Fibroblast of peridontal ligament (primary cell): Measurements from ENCODE around the gene LTV1.

Experiments
- DNase-seq: peaks from one replicate; pipeline ENCODE4 v3.0.0-alpha.2; 2010; ENCODE audit errors: extremely low read depth

The LTV1 gene

GRCh38 chr6:143885116-143885515 is 42.0 kb downstream of the LTV1 start:
- no peak for DNase-seq

DNA sequence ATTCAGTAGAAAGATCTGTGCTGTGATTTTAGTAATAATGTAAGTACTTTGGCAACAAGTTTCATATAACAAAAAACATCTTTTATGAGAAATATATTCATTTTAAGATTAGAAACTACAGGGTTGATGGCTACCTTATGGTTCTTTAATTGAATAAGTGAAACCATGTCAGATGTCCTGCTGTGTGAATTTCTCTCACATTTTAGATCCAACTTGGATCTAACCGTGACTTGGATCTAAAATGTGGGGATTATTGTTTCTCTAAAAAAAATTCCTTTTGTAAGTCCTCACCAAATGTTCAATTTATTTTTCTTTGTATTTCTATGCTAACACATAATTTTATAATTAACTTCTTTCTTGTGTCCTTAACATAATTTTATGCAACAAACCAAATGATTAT is 51.5 kb downstream of the LTV1 start:
- no peak for DNase-seq

DNA sequence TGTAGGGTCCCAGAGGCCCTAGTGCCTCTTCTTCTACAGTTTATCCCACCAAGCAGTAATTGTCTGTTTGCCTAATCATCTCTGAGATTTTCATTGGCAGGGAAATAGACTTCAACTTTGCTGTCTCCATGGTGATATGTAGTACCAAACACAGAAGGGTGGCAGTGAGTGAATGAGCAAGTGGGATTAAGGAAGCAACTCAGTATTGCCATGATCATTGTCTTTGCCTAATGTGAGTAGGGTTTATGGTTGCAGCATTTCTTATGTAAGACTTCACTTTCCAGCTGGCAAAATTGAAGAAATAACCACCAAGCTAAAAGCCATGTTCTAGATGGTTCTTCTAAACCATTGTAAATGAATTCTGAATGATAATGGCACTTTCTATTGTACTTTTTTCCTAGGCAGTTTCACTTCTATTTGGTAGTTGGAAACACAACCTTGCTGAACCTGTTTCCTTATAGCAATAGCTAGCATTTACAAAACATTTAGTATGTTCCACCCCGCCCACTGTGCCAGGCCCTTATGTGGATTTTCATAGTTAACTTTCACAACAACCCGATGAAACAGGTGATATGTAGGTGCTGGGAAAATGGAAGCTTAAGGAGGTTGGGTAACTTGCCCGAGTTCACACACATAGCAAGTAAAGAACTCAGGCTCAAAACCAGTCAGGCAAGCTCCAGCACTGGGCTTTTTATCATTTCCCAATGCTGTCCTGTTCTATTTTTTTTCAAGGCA is 53.2 kb downstream of the LTV1 start:
- peak; percentile 13 for DNase-seq

DNA sequence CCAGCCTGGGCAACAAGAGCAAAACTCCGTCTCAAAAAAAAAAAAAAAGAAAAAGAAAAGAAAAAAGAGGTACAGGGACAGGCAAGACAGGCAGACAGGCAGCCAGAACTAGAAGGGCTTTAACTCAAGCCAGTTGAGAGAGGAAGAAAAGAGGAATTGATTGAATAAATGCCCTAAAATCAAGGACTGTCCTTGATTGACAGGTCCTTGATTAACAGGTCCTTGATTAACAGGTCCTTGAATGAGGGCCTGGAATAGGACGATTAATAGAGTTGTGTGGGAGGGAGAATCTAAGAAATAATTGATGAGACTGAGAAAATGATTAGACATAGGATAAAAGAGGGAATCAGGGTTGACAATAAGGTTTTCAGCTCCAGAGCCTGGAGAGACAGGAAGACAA is 57.2 kb downstream of the LTV1 start:
- DNase-seq, result no peak

GRCh38 chr6:143901885-143902750 is 59.0 kb downstream of the LTV1 start:
- peak; percentile 70 for DNase-seq

- DNase-seq, result no peak
Measured at GRCh38 chr6:143902827-143903226, 59.7 kb downstream of the LTV1 start.

GRCh38 chr6:143911028-143911427 is 67.9 kb downstream of the LTV1 start:
- DNase-seq, result no peak

- DNase-seq, result no peak
Measured at GRCh38 chr6:143912671-143913070, 69.5 kb downstream of the LTV1 start.
